NT2/D1 (cell line): ENCODE measurements around the gene GPR157.

Experiments used
- SUZ12 ChIP-seq: IDR thresholded peaks from 2 replicates; pipeline ENCODE4 v1.6.1; 2011; ENCODE audit not compliant: insufficient read length, insufficient read depth; ENCODE audit errors: extremely low read depth
- ZNF274 ChIP-seq: IDR thresholded peaks from 2 replicates; pipeline ENCODE4 v1.6.1; 2011; ENCODE audit warnings: mild to moderate bottlenecking, low read depth, low read length

- TF ChIP-seq SUZ12 (no peak), ZNF274 (no peak)
Measured at GRCh38 chr1:9066945-9067807, 61.7 kb downstream of the GPR157 start.
